Uterus (tissue), 2 donors: ENCODE data around the gene HECTD1.

ENCODE experiments used
- CTCF ChIP-seq, 4 experiments: fragments of 200-600 bp in 2 of 4; fragments of 450-650 bp in 2 of 4; sonication (generic) in 2 of 4; IDR thresholded peaks; one replicate each; pipeline ENCODE4 v1.5.1; 2016 to 2019; ENCODE audit warnings: antibody characterized with exemption in 4 of 4, mild to moderate bottlenecking in 2 of 4, moderate library complexity in 1 of 4
- POLR2A ChIP-seq, 2 donors: fragments of 450-650 bp; IDR thresholded peaks; one replicate each; pipeline ENCODE4 v1.6.1; 2016; ENCODE audit warnings: antibody characterized with exemption in 2 of 2, mild to moderate bottlenecking in 1 of 2, moderate library complexity in 1 of 2

GRCh38 chr14:31122921-31123320 lies 84.7 kb downstream of the HECTD1 start:
- TF ChIP-seq POLR2A (IDR thresholded peaks at IDR 0.05) (no peak), CTCF (IDR thresholded peaks at IDR 0.05) (no peak)
